Lung (tissue), 12 donors: ENCODE measurements around the gene POLD4. TPM values are rescaled to one million over a fixed set of nuclear protein-coding genes. Genes with fewer than 3 reads are reported as not detected.
"Not testable (repeated sequence)": the region's sequence is repeated elsewhere in the genome, so short reads cannot be mapped to it uniquely, and the experiment has no call there.

ENCODE experiments used
- ATAC-seq: fragments of 200-7000 bp; cut with Tn5 transposase; one replicate; pipeline ENCODE4 v1.9.1; 2020; ENCODE audit warnings: moderate number of reproducible peaks; ENCODE audit not compliant: insufficient read depth, low FRiP score
- DNase-seq, 3 donors: peaks; one replicate each; pipeline ENCODE4 v3.0.0-alpha.2; 2013 to 2017
- H3K27ac ChIP-seq, 2 donors: one replicate each; pipeline ENCODE4 v1.5.1; 2013; ENCODE audit warnings: mild to moderate bottlenecking in 2 of 2, moderate library complexity in 2 of 2, control low read depth in 1 of 2, inconsistent platforms in 1 of 2, low read depth in 1 of 2, low read length in 1 of 2
- H3K27me3 ChIP-seq, 3 donors: one replicate each; pipeline ENCODE4 v1.5.1; 2013; ENCODE audit warnings: low read length in 2 of 3; ENCODE audit not compliant: control insufficient read depth in 3 of 3, insufficient read depth in 3 of 3
- H3K36me3 ChIP-seq, 4 donors: one replicate each; pipeline ENCODE4 v1.5.1; 2013; ENCODE audit warnings: low read length in 4 of 4, mild to moderate bottlenecking in 1 of 4, moderate library complexity in 1 of 4; ENCODE audit not compliant: control insufficient read depth in 4 of 4, insufficient read depth in 4 of 4
- H3K4me1 ChIP-seq, 5 donors: one replicate each; pipeline ENCODE4 v1.5.1; 2013; ENCODE audit warnings: low read length in 5 of 5, mild to moderate bottlenecking in 2 of 5, moderate library complexity in 1 of 5; ENCODE audit not compliant: control insufficient read depth in 5 of 5, insufficient read depth in 5 of 5
- H3K4me3 ChIP-seq: one replicate; pipeline ENCODE4 v1.5.1; 2013; ENCODE audit warnings: mild to moderate bottlenecking, control low read depth, moderate library complexity
- H3K9ac ChIP-seq, 2 donors: one replicate each; pipeline ENCODE4 v1.5.1; 2013; ENCODE audit warnings: low read length in 2 of 2, control low read depth in 1 of 2; ENCODE audit not compliant: insufficient read depth in 1 of 2
- H3K9me3 ChIP-seq, 4 donors: one replicate each; pipeline ENCODE4 v1.5.1; 2013; ENCODE audit warnings: low read length in 3 of 4, mild to moderate bottlenecking in 1 of 4, moderate library complexity in 1 of 4; ENCODE audit not compliant: control insufficient read depth in 4 of 4, insufficient read depth in 3 of 4
- CTCF ChIP-seq: IDR thresholded peaks from 2 replicates; pipeline ENCODE4 v1.5.1; 2012; ENCODE audit warnings: mild to moderate bottlenecking; ENCODE audit errors: control extremely low read depth, extremely low read depth
- WGBS, 2 donors: extraction: QIAGEN DNeasy Blood & Tissue Kit; methylation state at CpG; one replicate each; pipeline ENCODE4 v1.1.7; 2013; 5-methylcytosine and 5-hydroxymethylcytosine counted together
- polyA plus RNA-seq, 2 donors: library from polyadenylated mRNA; stranded (reverse); fragments of 200-250 nt; gene quantifications; one replicate each; pipeline ENCODE4 v1.2.1, GENCODE V29; 2013
- total RNA-seq, 2 donors: library from RNA; depleted of rRNA in 1 of 2; stranded (reverse); fragments of >200 nt in 1 of 2; gene quantifications; one replicate each; pipeline ENCODE4 v1.2.1, GENCODE V29; 2014 to 2021
- donor health status: control.
- donor health status: control.
- donor health status: Bipolar disorder and iron deficiency.
- donor health status: healthy.
- donor health status: DM: yes; HTN: yes; CAD: no.

The POLD4 gene
- total and polyA plus RNA-seq, 4 donors: 27.4 to 183 (median 101) TPM

- TF ChIP-seq CTCF: no peak
- H3K36me3 ChIP-seq: peaks cover 0 to 7% (median 5%) of the 10 kb centered on the region in 4 donors
- no peaks in the 10 kb centered on the region for H3K27me3 ChIP-seq
- H3K4me1 ChIP-seq: peaks cover 0 to 14% (median 0%) of the 10 kb centered on the region in 5 donors
- no peak for DNase-seq
- 87% methylated on average over 2 of the region's 2 CpGs for WGBS, 2 donors
- ATAC-seq: no peak
- H3K27ac ChIP-seq: no peak overlapping the region
- no peak overlapping the region for H3K9ac ChIP-seq
- H3K4me3 ChIP-seq: no peak overlapping the region
- no peaks in the 10 kb centered on the region for H3K9me3 ChIP-seq
Observed at GRCh38 chr11:67320691-67321090, 32.7 kb downstream of the POLD4 start.

DNA sequence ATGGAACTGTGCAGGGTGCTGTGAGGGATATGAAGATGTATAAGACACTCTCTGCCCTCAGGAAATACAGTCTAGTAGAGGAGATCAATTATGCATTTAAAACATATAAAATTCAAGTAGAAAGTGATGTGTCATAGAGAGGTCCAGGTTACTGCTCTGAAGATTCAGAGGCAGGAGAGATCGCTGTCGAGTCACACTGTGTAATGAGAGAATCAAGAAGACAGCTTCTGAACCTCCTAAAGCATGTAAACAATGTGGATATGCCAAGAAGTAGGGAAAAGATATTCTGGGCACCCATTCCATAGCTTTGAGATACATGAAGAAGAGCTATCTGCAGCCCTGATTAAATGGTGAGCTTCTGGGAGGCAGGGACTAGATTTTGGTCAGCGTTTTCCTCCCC, 33.3 kb downstream of the POLD4 start:
- no peak overlapping the region for H3K4me3 ChIP-seq
- H3K27me3 ChIP-seq: no peaks in the 10 kb centered on the region
- peaks cover 0 to 7% (median 5%) of the 10 kb centered on the region in 4 donors for H3K36me3 ChIP-seq
- no peak for ATAC-seq
- WGBS, 2 donors: 82 to 87% methylated on average over 3 of the region's 3 CpGs
- no peak overlapping the region for H3K27ac ChIP-seq
- H3K9me3 ChIP-seq: no peaks in the 10 kb centered on the region
- H3K4me1 ChIP-seq: peaks cover 0 to 14% (median 0%) of the 10 kb centered on the region in 5 donors
- no peak for DNase-seq
- no peak overlapping the region for H3K9ac ChIP-seq
- TF ChIP-seq CTCF: no peak

- ATAC-seq, H3K4me3 ChIP-seq, H3K36me3 ChIP-seq, H3K9ac ChIP-seq, H3K27ac ChIP-seq, DNase-seq, H3K9me3 ChIP-seq, H3K27me3 ChIP-seq: not testable (repeated sequence)
- WGBS, 2 donors: 91 to 94% methylated on average over 12 of the region's 12 CpGs
- H3K4me1 ChIP-seq: peaks cover 0 to 14% (median 0%) of the 10 kb centered on the region in 5 donors
Observed at GRCh38 chr11:67318876-67319275, 34.5 kb downstream of the POLD4 start.

DNA sequence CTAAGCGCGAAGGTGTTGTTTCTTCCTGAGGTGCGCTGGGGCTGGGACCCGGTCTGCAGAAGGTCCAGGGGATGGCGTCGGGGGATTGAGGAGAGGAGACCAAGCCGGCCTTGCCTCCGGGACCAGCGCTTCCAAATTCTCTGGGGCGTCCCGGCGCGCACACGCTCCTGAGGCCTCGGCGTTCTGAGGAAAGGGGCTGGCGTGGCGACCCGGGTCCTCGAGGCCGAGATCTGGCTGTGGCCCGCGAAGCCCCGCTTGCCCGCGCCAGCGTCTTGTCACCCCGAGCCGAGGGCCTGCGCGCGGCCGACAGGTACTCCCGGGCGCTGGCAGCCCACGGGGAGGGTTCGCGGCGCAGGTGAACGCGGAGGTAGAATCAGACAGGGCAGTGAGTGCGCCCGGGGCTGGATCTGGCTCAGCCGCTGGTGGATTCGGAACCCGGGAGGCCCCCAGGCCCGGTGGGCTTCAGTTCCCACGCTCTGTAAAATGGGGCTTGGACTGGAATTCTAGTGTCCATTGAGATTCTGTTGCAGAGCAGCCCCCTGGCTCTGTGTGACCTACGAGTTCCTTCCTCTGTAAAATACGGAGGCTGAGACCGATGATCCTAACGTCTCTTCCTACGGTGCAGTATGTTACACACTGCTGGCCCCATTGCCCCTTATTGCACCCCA, 35.3 kb downstream of the POLD4 start:
- 1% methylated on average over 41 to 53 of the region's 53 CpGs for WGBS, 2 donors
- Histone ChIP-seq H3K27ac (peak overlapping the region; percentile 96 to 97), H3K9me3 (no peaks in the 10 kb centered on the region)

More for the DNA sequence above, 35.3 kb downstream of the POLD4 start:
- Histone ChIP-seq H3K36me3 (peaks cover 0 to 7% (median 4%) of the 10 kb centered on the region in 4 donors), H3K4me3 (peak overlapping the region; percentile 55), H3K4me1 (peaks cover 0 to 14% (median 0%) of the 10 kb centered on the region in 5 donors), H3K27me3 (no peaks in the 10 kb centered on the region), H3K9ac (peak overlapping the region in 1 of 2 donors; percentile 26)
- ATAC-seq: peak; percentile 3
- no peak for TF ChIP-seq CTCF
- no peak for DNase-seq
